Left lobe of liver (tissue), 2 donors: ENCODE data around the gene CFAP97. TPM values are rescaled to one million over a fixed set of nuclear protein-coding genes. Genes with fewer than 3 reads are reported as not detected.

Experiments
- ATAC-seq: fragments of 200-7000 bp; cut with Tn5 transposase; one replicate; pipeline ENCODE4 v1.9.1; 2020; ENCODE audit warnings: mild to moderate bottlenecking, moderate library complexity
- DNase-seq: peaks from one replicate; pipeline ENCODE4 v3.0.0-alpha.2; 2020; ENCODE audit warnings: low spot score
- total RNA-seq: library from RNA; stranded (reverse); gene quantifications from one replicate; pipeline ENCODE4 v1.2.1, GENCODE V29; 2021
- donor health status: DM: no; HTN: no; CAD: no; lungs with moderate emphysema.
- donor health status: DM: no; HTN: yes; CAD: no.

The CFAP97 gene
- total RNA-seq, 1 donor from 2014 or later: 11.3 TPM

DNA sequence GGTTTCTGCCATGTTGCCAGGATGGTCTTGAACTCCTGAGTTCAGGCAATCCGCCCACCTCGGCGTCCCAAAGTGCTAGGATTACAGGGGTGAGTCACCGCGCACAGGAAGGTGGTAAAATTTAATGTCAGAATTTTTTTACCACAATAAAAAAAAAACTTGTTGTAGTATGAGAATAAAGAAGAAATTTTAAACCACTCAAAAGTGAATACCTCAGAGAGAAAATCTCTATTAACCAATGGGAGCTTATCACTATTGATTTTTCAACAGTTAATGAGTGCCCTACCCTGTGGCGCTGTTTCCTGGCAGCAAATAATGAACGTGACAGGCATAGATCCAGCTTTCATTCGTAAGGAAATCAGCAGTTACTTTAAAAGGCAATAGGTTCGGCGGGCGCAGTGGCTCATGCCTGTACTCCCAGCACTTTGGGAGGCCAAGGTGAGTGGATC is 93.4 kb downstream of the CFAP97 start:
- ATAC-seq: peak; percentile 65
- DNase-seq: peak; percentile 75

GRCh38 chr4:185109736-185110135 is 94.1 kb downstream of the CFAP97 start:
- DNase-seq: no peak
- ATAC-seq: no peak

Other genes with a start within 250 kb of the CFAP97 start
- gene HELT, start 185.5 kb downstream of the CFAP97 start, total RNA-seq: not detected
- 30.6 TPM for gene SLC25A4, start 60.7 kb downstream of the CFAP97 start, total RNA-seq
- 11.4 TPM for gene SNX25, start 5.6 kb upstream of the CFAP97 start, total RNA-seq
- gene LRP2BP, start 191.9 kb upstream of the CFAP97 start, total RNA-seq: 0.23 TPM
- 5.7 TPM for gene ANKRD37, start 192.8 kb upstream of the CFAP97 start, total RNA-seq
- 16.9 TPM for gene UFSP2, start 222.0 kb upstream of the CFAP97 start, total RNA-seq